HPDE6-E6E7 (cell line): ENCODE results near the gene YPEL4.
A peak's percentile ranks its signal among the peaks of the same experiment; 100 is the strongest.
"Not testable (repeated sequence)": the region's sequence is repeated elsewhere in the genome, so short reads cannot be mapped to it uniquely, and the experiment has no call there.

Experiments
- DNase-seq: peaks from one replicate; pipeline ENCODE4 v3.0.0; 2011; ENCODE audit warnings: missing footprints; ENCODE audit errors: extremely low spot score

The YPEL4 gene, protein sequence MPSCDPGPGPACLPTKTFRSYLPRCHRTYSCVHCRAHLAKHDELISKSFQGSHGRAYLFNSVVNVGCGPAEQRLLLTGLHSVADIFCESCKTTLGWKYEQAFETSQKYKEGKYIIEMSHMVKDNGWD

DNA sequence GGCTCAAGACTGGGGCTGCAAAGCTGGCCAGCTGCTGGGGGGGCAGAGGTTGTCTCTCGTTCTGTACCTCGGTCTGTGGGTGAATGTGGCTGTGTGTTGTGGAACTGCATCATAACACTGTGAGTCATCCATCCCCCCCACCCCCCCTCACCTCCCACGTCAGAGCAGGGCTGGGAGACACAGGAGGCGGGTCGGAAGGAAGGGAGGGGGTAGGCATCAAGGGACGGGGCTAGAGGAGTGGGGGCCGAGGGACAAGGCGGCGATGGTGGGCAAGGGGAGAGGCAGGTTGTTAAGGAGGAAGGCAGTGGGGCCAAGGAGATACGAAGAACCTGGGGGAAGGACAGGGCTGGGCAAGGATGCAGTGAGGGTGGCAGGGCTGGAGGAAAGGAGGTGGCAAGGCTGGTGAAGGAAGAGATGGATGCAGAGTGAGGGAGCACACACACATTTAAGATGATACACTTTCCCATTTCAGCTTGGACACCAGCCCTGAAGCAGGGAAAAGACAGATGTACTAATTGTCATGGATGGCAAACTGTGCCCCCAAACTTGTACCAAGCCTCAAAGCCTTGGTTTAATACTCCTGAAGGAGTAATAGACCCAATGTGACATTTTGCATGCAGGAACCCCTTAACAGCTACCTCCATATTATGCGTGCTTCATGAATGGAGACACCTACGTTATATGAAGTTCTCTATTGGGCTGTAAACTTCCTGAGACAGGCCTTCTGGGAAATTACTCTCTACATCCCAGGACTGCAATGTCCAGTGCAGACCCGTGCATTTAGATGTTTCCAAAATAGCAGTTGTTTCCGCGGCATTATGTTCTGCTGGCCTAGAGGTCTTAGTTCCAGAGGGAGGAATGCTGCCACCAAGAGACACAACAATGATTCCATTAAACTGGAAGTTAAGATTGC lies at the start of gene YPEL4:
TSS of gene YPEL4 (minus strand) at position 87 of the 913 bp plus-strand sequence. CDS start 2,805 bp downstream, outside the sequence.
- no peak for DNase-seq

DNA sequence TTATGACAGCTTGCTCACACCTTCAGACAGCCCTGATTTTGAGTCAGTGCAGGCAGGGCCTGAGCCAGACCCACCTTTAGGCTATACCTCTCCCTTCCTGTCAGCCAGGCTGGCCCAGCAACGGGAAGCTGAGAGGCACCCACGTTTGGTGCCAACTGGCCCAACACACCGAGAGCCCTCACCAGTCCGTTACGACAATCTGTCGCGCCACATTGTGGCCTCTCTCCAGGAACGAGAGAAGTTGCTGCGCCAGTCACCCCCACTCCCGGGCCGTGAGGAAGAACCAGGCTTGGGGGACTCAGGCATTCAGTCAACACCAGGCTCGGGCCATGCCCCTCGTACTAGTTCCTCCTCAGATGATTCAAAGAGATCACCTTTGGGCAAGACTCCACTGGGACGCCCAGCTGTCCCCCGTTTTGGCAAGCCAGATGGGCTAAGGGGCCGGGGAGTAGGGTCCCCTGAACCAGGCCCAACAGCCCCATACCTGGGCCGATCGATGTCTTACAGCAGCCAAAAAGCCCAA lies 49.2 kb upstream of the YPEL4 start:
- DNase-seq, result no peak

DNA sequence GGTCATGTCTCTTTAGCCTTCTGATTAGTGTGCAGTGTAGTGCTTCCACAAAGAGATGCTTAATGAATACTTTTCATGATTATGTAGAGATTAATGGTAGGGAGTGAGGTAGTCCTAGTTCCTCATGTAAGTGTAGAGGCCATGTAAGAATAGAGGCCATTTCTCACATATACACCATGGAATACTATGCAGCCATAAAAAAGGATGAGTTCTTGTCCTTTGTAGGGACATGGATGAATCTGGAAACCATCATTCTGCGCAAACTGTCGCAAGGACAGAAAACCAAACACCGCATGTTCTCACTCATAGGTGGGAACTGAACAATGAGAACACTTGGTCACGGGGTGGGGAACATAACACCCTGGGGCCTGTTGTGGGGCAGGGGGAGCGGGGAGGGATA lies 40.8 kb upstream of the YPEL4 start:
- not testable (repeated sequence) for DNase-seq

DNA sequence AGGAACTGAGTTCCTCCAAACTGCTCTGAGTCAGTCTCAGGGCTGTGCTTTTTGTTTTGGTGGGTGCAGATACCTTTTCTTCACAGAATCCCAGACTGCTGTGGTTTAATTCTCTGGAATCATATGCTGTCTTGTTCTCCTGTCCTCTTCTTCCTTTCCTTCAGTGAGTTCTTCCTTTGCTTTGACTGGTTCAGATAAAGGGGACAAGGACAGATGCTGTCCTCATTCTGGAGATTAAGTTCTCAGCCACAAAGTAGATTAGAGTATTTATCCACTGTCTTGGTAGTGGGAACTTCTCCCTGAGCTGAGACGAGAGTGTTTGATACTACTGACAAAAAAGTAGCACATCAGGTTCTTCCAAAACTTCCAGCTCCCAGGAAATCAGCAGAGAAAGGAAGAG lies 31.5 kb upstream of the YPEL4 start:
- DNase-seq, result no peak

DNA sequence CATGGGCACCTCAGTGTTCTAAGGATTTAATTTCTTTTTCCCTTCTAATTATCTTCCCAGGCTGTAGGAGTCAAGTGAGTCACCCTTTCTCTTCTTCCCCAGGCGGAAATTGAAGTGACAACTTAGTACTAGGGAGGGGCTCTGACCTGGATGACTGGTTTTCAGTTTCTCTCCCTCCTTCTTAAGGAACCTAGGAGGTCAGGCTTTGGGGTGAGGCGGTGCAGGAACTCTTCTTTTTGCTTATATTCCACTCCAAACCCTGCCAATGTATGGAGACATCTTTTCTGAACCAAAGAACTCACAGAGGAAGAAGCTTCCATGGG lies 30.8 kb upstream of the YPEL4 start:
- DNase-seq, result peak; percentile 82

DNA sequence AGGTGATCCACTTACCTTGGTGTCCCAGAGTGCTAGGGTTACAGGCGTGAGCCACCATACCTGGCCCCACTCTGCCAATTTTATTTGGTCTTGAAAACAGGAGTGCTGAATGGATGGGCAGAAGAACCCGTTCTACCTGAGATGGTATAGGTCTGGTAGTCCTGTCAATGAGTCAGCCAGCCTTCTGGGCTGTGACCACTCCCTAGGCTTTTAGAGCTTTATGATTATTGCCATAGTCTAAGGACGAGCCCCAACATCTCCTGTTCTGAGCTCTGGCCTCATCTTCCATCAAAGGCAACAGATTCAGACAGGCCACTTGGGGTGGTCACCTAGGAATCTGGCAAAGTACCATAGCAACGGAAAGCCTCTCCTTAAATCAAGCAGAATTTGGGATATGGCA lies 29.7 kb upstream of the YPEL4 start:
- peak; percentile 92 for DNase-seq

DNA sequence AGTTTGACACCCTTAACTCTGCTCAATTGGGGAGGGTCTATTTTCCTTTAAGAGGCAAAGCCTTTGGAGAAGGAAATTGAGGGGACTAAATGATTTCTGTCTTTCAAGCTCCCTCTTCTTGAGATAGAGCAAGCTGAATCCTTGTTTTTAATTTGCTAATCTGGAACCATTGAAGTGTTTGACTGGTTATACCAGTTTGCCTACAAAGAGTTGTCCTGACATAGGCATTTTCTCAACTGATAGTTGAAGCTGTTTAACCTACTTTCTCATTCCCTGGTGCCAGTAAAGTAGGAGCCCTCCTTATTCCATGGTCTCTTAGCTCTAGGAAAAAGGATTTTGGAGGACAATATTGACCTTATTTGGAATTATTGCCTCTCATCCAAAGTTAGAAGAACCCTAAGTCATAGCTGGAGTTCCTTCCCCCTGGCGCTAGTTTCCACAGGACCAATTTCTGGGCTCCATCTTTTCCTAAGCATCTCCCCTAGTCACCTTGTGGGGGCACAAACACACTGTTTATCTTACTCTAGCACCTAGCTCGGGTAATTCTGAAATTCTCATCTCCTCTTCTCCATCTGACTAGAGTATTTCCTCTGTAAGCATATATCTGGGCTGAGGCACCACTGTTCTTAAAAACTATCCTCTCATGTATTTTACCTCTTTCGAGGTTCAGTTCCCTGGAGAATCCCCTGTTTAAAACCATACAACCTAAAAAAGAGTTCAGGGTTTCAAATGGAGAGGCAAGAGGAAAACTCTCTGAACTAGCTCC lies 25.6 kb upstream of the YPEL4 start:
- peak; percentile 10 for DNase-seq

DNA sequence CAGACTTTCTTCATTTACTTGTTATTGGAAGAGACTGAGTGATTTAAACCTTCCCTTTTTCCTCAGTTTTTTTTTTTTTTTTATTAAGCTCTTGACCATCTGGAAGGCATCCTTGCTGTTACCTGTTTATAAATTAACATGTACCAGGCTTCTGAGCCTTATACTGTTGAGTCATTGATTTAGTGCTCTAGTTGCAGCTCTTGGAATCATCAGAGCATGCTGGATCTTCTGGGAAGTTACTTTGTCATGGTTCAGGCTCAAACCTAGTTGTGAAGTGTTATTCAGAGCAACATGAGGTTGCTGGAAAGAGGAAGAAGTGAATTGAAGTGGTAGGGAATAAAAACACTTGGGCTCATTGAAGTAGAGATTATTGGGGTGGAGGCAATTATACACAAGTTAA lies 24.5 kb upstream of the YPEL4 start:
- DNase-seq, result no peak

DNA sequence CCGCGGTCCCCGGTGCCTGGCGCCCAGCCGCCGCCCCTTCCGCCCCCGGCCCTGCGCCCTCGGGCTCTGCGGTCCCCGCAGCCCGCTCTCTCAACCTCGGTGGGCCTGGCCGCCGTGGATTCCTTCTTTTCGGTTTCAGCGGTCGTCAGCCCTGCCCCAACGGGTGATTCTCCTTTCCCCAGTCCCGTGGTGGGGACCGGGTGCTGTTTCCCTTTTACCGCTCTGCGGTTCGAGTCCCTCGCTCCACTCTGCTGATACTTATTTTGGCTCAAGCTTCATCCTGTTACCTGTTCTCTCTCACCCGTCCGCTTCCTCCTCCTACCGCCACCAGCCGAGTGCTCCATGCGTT lies 18.7 kb upstream of the YPEL4 start:
- DNase-seq, result no peak

DNA sequence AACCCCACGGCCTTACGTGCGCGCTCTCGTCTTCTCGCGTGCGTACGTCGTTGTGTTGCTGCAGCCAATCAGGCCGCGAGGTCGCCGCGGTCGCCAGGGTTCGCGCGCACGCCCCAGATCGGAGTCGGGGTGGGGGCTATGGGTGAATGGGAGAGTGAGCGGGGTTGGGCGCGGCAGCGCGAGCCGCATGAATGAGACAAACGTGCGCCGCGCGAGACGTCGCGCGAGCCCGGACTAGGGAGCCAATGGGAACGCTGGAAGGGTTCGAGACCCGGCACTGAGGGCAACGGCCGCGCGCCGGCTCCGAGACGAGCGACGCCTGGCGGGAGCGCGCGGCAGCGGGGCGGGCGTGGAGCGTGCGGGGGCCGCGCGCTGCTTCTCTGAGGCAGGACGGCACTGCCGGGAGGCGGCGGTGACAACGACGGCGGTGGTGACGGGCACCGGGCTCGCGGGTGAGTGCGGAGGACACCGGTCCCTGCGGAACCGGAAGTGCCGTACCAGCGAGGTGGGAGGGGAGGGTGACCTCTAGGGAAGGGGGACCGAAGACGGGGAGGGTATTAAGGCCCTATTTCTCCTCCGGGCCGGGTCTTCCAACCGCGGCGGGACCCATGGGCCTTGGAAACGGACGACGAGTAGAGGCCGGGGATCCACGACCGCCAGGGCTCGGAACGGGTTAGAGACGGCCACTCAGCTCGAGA lies 18.2 kb upstream of the YPEL4 start, which contains the start of gene ZDHHC5:
TSS of gene ZDHHC5 (plus strand) at position 379 of the 698 bp plus-strand sequence. CDS start 4,977 bp downstream, outside the sequence.
- peak; percentile 99 for DNase-seq

DNA sequence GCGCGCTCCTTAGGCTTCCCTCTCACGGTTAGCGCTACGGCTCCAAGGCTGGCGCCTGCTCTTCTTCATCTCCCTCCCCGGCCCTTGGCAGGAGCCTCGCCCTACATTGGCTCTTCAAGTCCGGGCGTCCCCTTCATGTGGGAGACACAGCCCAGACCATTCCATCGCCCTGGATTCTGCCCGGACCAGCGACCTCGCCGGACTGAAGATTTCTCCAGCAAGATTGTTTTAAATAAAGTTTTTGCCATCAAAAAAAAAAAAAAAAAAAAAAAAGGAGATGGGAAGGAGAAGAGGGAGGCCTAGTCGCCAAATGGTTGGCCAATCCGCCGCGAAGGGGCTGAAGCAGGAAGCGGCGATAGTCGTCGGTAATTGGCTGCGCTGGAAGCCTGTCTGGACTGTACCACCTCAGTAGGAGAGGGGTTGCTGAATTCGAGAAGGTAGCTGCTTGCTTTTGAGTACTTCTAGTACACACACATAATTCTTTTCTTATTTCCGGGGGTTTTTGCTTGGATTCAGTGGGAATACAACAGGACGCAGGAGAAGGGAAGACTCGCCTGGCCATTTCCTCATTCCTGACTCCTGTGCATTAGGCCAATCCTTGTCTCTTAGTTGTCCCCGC lies 17.5 kb upstream of the YPEL4 start:
- peak; percentile 91 for DNase-seq

DNA sequence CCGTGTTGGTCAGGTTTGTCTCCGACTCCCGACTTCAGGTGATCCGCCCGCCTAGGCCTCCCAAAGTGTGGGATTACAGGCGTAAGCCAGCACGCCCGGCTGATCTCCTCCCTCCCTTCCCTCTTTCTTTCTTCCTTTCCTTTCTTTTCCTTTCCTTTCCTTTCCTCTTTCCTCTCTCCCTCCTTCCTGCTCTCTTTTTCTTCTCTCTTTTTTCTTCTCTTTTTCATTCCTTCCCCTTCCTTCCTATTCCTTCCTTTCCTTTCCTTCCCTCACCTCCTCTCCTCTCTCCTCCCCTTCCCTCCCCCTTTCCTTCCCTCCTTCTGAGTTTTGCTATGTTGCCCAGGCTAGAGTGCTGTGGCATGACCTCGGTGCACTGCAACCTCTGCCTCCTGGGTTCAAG lies 14.3 kb upstream of the YPEL4 start:
- DNase-seq, result no peak

DNA sequence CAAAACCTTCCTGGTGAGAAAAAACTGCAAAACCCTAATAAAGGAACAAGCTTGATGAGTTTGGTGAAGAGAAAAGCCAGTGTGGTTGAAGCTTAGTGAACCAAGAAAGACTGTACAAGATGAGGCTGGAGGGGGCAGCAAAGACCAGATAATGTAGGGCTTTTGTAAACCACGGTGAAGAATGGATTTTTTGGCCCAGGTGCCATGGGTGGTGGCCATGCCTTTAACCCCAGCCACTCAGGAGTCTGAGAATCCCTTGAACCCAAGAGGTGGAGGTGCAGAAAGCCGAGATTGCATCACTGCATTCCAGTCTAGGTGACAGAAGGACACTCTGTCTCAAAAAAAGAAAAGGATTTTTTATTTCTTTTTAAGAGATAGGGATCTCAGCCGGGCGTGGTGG lies 13.2 kb upstream of the YPEL4 start:
- no peak for DNase-seq

DNA sequence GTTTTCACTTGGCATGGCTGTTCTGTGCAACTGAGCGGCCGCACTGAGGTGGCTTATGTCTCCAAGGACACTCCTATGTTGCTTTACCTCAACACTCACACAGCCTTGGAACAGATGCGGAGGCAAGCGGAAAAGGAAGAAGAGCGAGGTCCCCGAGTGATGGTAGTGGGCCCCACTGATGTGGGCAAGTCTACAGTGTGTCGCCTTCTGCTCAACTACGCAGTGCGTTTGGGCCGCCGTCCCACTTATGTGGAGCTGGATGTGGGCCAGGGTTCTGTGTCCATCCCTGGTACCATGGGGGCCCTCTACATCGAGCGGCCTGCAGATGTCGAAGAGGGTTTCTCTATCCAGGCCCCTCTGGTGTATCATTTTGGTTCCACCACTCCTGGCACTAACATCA lies 10.0 kb upstream of the YPEL4 start:
- DNase-seq, result no peak

DNA sequence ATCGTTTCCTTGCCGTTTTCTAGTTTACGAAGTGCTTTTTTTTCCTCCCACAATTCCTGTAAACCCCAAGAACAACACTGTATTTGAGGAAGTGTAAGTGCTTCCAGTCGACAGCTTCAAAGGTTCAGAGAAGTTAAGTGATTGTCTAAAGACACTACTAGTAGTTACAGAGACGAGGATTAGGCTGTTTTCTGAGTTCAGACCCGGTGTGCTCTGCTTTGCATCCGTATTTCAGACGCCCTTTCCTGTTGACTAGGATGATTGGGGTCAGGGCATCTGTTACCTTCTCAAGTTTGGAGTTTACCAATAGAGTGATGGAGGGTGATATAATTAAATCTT lies 8.3 kb upstream of the YPEL4 start:
- DNase-seq, result no peak

DNA sequence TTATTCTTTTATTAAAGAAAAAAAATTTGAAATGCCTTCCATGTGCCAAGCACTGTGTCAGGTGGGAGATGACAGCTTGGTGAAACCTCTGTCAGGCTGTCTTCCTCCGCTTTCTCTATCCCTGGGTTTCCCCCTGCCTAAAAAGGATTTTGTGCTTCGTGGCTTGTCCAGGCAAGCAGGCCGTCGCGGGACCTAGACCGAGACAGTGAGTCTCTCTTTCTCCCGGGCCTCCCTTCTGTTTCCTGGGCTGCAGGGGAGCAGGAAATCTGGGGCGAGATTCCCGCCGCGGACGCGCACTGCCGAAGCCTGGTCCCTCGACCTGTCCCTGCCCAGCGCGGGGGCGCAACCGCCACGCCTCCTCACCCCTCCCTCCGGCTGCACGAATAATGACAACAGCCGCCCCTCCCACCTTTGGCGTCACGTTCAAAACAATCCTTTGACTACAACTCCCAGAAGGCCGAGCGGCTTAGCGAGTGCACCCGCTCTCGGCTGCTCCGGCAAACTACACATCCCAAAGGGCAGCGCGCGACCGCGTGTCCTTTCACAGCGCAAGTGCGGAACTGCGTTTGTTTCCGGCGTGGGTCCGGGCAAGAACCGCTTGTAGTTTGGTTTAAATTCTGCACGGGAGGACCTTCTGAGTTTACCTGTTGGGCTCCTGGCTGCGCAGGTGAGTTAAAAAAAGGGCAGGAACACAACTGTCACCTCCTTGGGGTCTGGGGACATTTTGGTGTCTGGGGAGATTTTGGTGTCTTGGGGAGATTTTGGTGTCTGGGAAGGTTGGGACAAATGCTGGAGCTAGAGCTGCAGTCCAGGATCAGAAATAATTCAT lies 7.7 kb upstream of the YPEL4 start, which contains the start of gene CLP1:
TSS of gene CLP1 (plus strand) at position 569 of the 829 bp plus-strand sequence. CDS start 1,715 bp downstream, outside the sequence.
- DNase-seq, result peak; percentile 93

DNA sequence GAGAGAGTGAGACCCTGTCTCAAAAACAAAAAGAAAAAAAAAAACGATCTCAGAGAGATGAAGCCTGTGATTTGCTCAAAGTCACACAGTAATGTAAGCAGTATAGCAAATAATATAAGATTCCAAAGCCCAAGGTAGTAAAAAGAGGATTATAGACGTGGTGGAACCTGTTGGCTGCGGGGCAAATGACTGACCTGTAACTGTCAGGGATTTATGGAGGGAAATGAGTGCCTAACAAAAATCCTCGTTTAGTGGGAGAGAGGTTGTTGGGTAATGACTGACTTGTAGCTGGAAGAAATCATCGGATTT lies 7.1 kb upstream of the YPEL4 start:
- DNase-seq, result no peak

DNA sequence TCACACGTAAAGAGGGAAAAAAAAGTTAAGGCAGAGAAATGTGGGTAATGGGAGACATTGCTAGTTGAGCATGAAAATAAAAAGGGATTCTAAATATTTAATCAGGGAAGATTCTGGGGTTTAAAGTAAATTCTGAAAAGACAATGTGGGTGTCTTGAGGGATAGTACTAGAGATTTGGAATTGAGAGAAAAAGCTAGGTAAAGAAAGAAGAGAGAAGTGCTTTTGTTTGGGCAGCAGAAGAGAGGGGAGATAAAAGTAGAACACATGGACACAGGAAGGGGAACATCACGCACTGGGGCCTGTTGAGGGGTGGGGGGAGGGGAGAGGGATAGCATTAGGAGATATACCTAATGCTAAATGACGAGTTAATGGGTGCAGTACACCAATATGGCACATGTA lies 3.5 kb upstream of the YPEL4 start:
- no peak for DNase-seq

DNA sequence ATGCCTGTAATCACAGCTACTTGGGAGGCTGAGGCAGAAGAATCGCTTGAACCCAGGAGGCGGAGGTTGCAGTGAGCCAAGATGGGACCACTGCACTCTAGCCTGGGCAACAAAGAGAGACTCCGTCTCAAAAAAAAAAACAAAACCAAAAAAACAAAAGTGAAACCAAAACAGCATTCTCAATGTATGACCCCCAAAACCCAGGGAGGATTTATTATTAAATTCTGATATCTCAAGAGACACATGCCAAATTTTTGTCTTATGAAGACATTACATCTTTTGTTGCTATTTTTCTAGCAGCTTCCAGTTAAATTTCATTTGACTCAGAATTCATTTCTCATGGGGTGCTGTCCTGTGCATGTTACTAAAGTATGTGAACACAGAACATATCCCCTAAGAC lies 3.0 kb upstream of the YPEL4 start:
- DNase-seq, result no peak

DNA sequence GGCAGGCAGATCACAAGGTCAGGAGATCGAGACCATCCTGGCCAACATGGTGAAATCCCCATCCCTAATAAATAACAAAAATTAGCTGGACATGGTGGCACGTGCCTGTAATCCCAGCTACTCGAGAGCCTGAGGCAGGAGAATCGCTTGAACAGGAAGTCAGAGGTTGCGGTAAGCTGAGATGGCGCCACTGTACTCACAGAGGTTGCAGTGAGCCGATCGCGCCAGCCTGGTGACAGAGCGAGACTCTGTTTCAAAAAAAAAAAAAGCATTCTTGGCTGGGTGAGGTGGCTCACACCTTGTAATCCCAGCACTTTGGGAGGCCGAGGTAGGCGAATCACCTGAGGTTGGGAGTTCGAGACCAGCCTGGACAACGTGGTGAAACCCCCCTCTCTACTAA lies 2.5 kb upstream of the YPEL4 start:
- DNase-seq, result not testable (repeated sequence)

DNA sequence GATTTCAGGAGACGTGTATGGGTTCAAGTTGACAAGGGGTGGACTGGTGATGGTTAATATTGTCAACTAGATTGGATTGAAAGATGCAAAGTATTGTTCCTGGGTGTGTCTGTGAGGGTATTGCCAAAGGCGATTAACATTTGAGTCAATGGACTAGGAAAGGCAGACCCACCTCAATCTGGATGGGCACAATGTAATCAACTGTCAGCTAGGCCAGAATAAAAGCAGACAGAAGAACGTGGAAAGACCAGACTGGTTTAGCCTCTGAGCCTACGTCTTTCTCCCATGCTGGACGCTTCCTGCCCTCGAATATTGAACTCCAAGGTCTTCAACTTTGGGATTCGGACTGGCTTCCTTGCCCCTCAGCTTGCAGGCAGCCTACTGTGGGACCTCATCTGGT lies 1.7 kb upstream of the YPEL4 start:
- DNase-seq, result no peak
